AG09319 (cell line): Measurements from ENCODE around the gene PPP4R3C.
"Not testable (repeated sequence)": the region's sequence is repeated elsewhere in the genome, so short reads cannot be mapped to it uniquely, and the experiment has no call there.

Source experiments
- DNase-seq: peaks from one replicate; pipeline ENCODE4 v3.0.0-alpha.2; 2010; ENCODE audit warnings: low read depth; ENCODE audit errors: extremely low read depth
- CTCF ChIP-seq: IDR thresholded peaks from 2 replicates; pipeline ENCODE4 v1.5.1; 2011; ENCODE audit warnings: low read depth, mild to moderate bottlenecking, inconsistent platforms, low read length, moderate library complexity

PPP4R3C gene

GRCh38 chrX:27463187-27463586 lies at the start of gene PPP4R3C:
TSS of gene PPP4R3C (minus strand) at chrX:27463341. CDS start at chrX:27463296, 45 bp downstream.
- DNase-seq: no peak
- no peak for TF ChIP-seq CTCF

- TF ChIP-seq CTCF: no peak
- no peak for DNase-seq
These were observed 28.3 kb upstream of the PPP4R3C start for GRCh38 chrX:27491397-27491796.

- DNase-seq: no peak
- TF ChIP-seq CTCF: no peak
These were observed 2.9 kb upstream of the PPP4R3C start for GRCh38 chrX:27466051-27466450.

GRCh38 chrX:27465036-27465435 lies 1.9 kb upstream of the PPP4R3C start:
- DNase-seq: no peak
- no peak for TF ChIP-seq CTCF

GRCh38 chrX:27459129-27459528 lies 4.0 kb downstream of the PPP4R3C start:
- DNase-seq: not testable (repeated sequence)

GRCh38 chrX:27458544-27458943 lies 4.6 kb downstream of the PPP4R3C start:
- DNase-seq: not testable (repeated sequence)

- no peak for TF ChIP-seq CTCF
- no peak for DNase-seq
These were observed 11.8 kb downstream of the PPP4R3C start for GRCh38 chrX:27451324-27451723.

- DNase-seq: no peak
- no peak for TF ChIP-seq CTCF
These were observed 16.7 kb downstream of the PPP4R3C start for GRCh38 chrX:27446423-27446822.

GRCh38 chrX:27445438-27445837 lies 17.7 kb downstream of the PPP4R3C start:
- no peak for DNase-seq
- TF ChIP-seq CTCF: no peak
